Mesendoderm (in vitro differentiated cells): ENCODE results near the gene RGS4. TPM values are rescaled to one million over a fixed set of nuclear protein-coding genes. Genes with fewer than 3 reads are reported as not detected.

ENCODE experiments used
- DNase-seq: peaks from one replicate; pipeline ENCODE4 v3.0.0; 2013
- H2AK5ac ChIP-seq: 2 replicates; pipeline ENCODE4 v1.6.1; 2013; ENCODE audit warnings: low read length, inconsistent platforms
- H2BK120ac ChIP-seq: 2 replicates; pipeline ENCODE4 v1.6.1; 2013; ENCODE audit warnings: low read depth, mild to moderate bottlenecking, low read length, moderate library complexity, mixed read lengths
- H2BK15ac ChIP-seq: replicated peaks from 2 replicates; pipeline ENCODE4 v1.6.1; 2013; ENCODE audit warnings: low read depth, mild to moderate bottlenecking, moderate library complexity
- H2BK5ac ChIP-seq: 2 replicates; pipeline ENCODE4 v1.6.1; 2013; ENCODE audit warnings: low read length, inconsistent platforms
- H3K18ac ChIP-seq: 2 replicates; pipeline ENCODE4 v1.6.1; 2013; ENCODE audit warnings: mild to moderate bottlenecking, low read length, mixed read lengths
- H3K23ac ChIP-seq: one replicate; pipeline ENCODE4 v1.6.1; 2013; ENCODE audit warnings: low read length
- H3K27ac ChIP-seq: 2 replicates; pipeline ENCODE4 v1.5.1; 2013; ENCODE audit warnings: low read depth, mild to moderate bottlenecking, inconsistent platforms, low read length, moderate library complexity
- H3K27me3 ChIP-seq: 2 replicates; pipeline ENCODE4 v1.6.1; 2013; ENCODE audit warnings: low read length, control low read depth, mild to moderate bottlenecking, inconsistent platforms; ENCODE audit not compliant: insufficient read depth, poor library complexity
- H3K36me3 ChIP-seq: 2 replicates; pipeline ENCODE4 v1.6.1; 2013; ENCODE audit warnings: low read length, inconsistent platforms; ENCODE audit not compliant: control insufficient read depth, insufficient read depth
- H3K4ac ChIP-seq: one replicate; pipeline ENCODE4 v1.6.1; 2013; ENCODE audit warnings: low read depth, mild to moderate bottlenecking, low read length, moderate library complexity
- H3K4me1 ChIP-seq: 2 replicates; pipeline ENCODE4 v1.6.1; 2013; ENCODE audit warnings: low read depth, low read length, inconsistent platforms; ENCODE audit not compliant: control insufficient read depth
- H3K4me2 ChIP-seq: 2 replicates; pipeline ENCODE4 v1.6.1; 2013; ENCODE audit warnings: low read length
- H3K4me3 ChIP-seq: 2 replicates; pipeline ENCODE4 v1.5.1; 2013; ENCODE audit warnings: mild to moderate bottlenecking, low read length
- H3K56ac ChIP-seq: one replicate; pipeline ENCODE4 v1.6.1; 2013; ENCODE audit warnings: low read length
- H3K79me1 ChIP-seq: 2 replicates; pipeline ENCODE4 v1.6.1; 2013; ENCODE audit warnings: low read length, inconsistent platforms
- H3K79me2 ChIP-seq: 2 replicates; pipeline ENCODE4 v1.6.1; 2013; ENCODE audit warnings: mild to moderate bottlenecking, low read length; ENCODE audit not compliant: control insufficient read depth, insufficient read depth
- H3K9ac ChIP-seq: 2 replicates; pipeline ENCODE4 v1.6.1; 2013; ENCODE audit warnings: low read length, inconsistent platforms
- H4K5ac ChIP-seq: one replicate; pipeline ENCODE4 v1.6.1; 2013; ENCODE audit warnings: low read length
- H4K8ac ChIP-seq: one replicate; pipeline ENCODE4 v1.6.1; 2013; ENCODE audit warnings: low read depth, mild to moderate bottlenecking, control low read depth, low read length, moderate library complexity
- WGBS: extraction: QIAGEN DNeasy Blood & Tissue Kit; methylation state at CpG from one replicate; pipeline ENCODE4 v1.1.7; 2013; ENCODE audit warnings: low lambda C conversion rate, missing lambda C conversion rate; ENCODE audit not compliant: insufficient coverage; ENCODE audit errors: extremely low coverage; 5-methylcytosine and 5-hydroxymethylcytosine counted together
- polyA plus RNA-seq, 2 experiments: library from polyadenylated mRNA; stranded (reverse); fragments of 200-250 nt; gene quantifications; one replicate each; pipeline ENCODE4 v1.2.3, GENCODE V29; 2013

RGS4 gene
- polyA plus RNA-seq (2013, experiment 1 of 2): 0.90 TPM
- 0.53 TPM for polyA plus RNA-seq (2013, experiment 2 of 2)

DNA sequence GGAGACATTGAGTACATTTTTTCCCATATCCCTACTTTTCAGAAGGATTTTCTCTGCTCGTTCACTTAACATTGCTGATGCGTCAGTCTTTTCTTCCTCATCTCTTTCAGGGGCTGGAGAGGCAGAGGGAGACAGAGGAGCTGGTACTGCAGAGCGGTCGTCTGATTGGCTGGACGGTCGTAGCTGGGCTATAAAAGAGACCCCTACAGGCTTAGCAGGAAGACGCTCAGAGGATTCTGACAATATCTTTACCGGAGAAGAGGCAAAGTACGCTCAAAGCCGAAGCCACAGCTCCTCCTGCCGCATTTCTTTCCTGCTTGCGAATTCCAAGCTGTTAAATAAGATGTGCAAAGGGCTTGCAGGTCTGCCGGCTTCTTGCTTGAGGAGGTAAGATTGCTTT lies at the start of gene RGS4:
Gene RGS4, plus strand, starts transcription at position 220 of the 400 bp plus-strand sequence. Its CDS starts 124 bp downstream, at position 344.
- Histone ChIP-seq H3K9ac (no peak within 1 kb of the TSS), H3K27ac (no peak within 1 kb of the TSS), H2BK5ac (no peak within 1 kb of the TSS), H3K36me3 (no peaks in the 10 kb centered on the region), H3K18ac (no peak within 1 kb of the TSS), H4K8ac (no peak within 1 kb of the TSS), H3K4me2 (no peak within 1 kb of the TSS), H3K4ac (no peak within 1 kb of the TSS), H3K27me3 (no peaks in the 10 kb centered on the region), H3K79me1 (no peaks in the 10 kb centered on the region), H2AK5ac (no peak within 1 kb of the TSS), H3K23ac (no peak within 1 kb of the TSS), H2BK15ac (peak within 1 kb of the TSS; percentile 36), H3K56ac (no peak within 1 kb of the TSS), H3K79me2 (no peaks in the 10 kb centered on the region), H4K5ac (no peak within 1 kb of the TSS), H2BK120ac (no peak within 1 kb of the TSS), H3K4me1 (no peaks in the 10 kb centered on the region), H3K4me3 (no peak within 1 kb of the TSS)
- peak; percentile 96 for DNase-seq
- no CpG with 5 or more reads among the region's 13 CpGs for WGBS

- H4K8ac ChIP-seq: no peak overlapping the region
- no peak overlapping the region for H3K23ac ChIP-seq
- no peak overlapping the region for H2BK120ac ChIP-seq
- no peaks in the 10 kb centered on the region for H3K4me1 ChIP-seq
- no peak overlapping the region for H3K4ac ChIP-seq
- H3K9ac ChIP-seq: no peak overlapping the region
- H4K5ac ChIP-seq: no peak overlapping the region
- H3K4me3 ChIP-seq: no peak overlapping the region
- H3K56ac ChIP-seq: no peak overlapping the region
- no peak overlapping the region for H3K27ac ChIP-seq
- H2BK5ac ChIP-seq: no peak overlapping the region
- DNase-seq: no peak
- no peak overlapping the region for H2BK15ac ChIP-seq
- no peak overlapping the region for H3K18ac ChIP-seq
- H3K27me3 ChIP-seq: no peaks in the 10 kb centered on the region
- no peak overlapping the region for H3K4me2 ChIP-seq
- no peaks in the 10 kb centered on the region for H3K79me1 ChIP-seq
- H3K36me3 ChIP-seq: no peaks in the 10 kb centered on the region
- no peaks in the 10 kb centered on the region for H3K79me2 ChIP-seq
- no peak overlapping the region for H2AK5ac ChIP-seq
These were observed 47.0 kb upstream of the RGS4 start for GRCh38 chr1:163022129-163022528.

DNA sequence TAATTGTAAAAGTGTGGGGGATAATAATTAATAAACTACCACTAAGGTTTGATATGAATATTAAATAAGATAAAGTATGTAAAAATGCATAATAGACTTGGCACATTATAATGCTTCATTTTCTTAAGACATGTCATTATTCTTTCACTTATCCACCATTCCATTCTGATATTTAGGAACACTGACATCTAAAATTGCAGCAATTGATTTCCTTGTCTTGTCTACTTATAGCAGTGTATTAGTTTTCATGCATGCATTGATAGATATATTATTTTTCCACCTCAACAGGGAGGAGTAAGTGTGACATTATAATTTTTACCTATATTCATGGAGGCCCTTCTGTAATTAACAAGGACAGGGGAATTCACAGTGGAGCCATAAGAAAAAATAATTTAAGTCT lies 41.6 kb upstream of the RGS4 start:
- Histone ChIP-seq H3K4me1 (no peaks in the 10 kb centered on the region), H2BK120ac (no peak overlapping the region), H3K27me3 (no peaks in the 10 kb centered on the region), H3K4me3 (no peak overlapping the region), H3K36me3 (no peaks in the 10 kb centered on the region), H3K56ac (no peak overlapping the region), H3K4ac (no peak overlapping the region), H2BK15ac (no peak overlapping the region), H2BK5ac (no peak overlapping the region), H3K79me2 (no peaks in the 10 kb centered on the region), H3K18ac (no peak overlapping the region), H3K4me2 (no peak overlapping the region), H3K79me1 (no peaks in the 10 kb centered on the region), H3K23ac (no peak overlapping the region), H3K27ac (no peak overlapping the region), H3K9ac (no peak overlapping the region), H4K5ac (no peak overlapping the region), H4K8ac (no peak overlapping the region), H2AK5ac (no peak overlapping the region)
- DNase-seq: no peak

DNA sequence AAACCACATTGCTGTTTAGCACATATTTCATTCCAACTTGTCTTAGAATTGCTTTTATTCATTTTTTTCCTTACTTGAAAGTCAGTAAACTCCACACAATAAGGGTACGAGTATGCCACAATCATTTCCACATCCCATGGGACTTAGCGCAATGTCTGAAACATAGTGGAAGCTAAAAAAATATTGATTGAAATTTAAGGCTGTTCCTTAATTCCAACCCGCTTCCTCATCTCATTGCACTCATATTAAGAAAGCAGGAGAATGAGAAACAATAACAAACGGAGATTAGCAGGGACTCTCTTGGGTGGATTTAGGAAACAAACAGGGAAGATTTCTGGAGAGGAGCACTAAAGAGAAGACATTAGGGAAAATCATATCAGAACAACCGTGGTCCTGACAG lies 39.3 kb upstream of the RGS4 start:
- WGBS: no CpG with 5 or more reads among the region's 5 CpGs
- H2BK15ac ChIP-seq: no peak overlapping the region
- no peaks in the 10 kb centered on the region for H3K27me3 ChIP-seq
- no peak overlapping the region for H3K4me3 ChIP-seq
- H3K36me3 ChIP-seq: no peaks in the 10 kb centered on the region
- no peak overlapping the region for H4K8ac ChIP-seq
- no peak for DNase-seq
- no peaks in the 10 kb centered on the region for H3K4me1 ChIP-seq
- H2BK120ac ChIP-seq: no peak overlapping the region
- H4K5ac ChIP-seq: no peak overlapping the region
- no peaks in the 10 kb centered on the region for H3K79me2 ChIP-seq
- no peak overlapping the region for H3K27ac ChIP-seq
- H3K18ac ChIP-seq: no peak overlapping the region
- no peak overlapping the region for H3K56ac ChIP-seq
- H2BK5ac ChIP-seq: no peak overlapping the region
- H3K79me1 ChIP-seq: no peaks in the 10 kb centered on the region
- H3K4me2 ChIP-seq: no peak overlapping the region
- no peak overlapping the region for H3K9ac ChIP-seq
- no peak overlapping the region for H3K23ac ChIP-seq
- H3K4ac ChIP-seq: no peak overlapping the region
- no peak overlapping the region for H2AK5ac ChIP-seq

DNA sequence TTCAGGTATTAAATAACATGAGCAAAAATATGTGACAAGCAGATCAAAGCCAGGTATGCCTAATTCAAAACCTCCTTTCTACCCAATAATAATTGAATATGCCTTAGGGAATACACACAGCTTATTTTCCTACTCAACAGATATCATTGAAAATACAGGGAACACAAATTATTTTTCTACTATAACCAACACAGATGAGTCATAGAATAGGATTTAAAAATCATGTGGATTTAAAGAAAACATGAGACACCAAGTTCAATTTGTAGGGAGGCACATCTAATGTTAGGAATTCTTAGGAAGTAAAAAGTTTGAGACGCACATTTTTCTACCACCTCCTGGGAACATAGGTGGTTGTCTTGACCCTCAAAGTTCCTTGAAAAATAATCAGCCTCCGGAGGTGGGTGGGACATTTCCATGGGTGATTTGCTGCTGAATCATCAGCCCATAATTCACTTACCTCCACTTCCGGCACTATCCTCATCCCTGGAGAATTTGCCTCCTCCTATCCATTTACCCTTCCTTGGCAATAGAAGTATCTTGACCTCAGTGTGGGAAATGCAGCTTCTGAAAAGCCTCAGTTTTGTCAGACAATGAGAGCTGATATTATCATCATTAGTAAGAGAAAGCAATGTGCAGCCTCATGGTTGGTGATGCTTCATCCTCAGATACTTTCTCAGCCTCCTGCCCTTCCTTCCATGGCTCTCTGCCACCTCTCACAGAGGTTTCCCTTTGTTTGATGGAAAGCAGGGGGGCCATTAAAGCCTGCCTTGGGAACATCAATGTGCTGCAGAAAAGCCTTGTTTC lies 33.5 kb upstream of the RGS4 start:
- Histone ChIP-seq H3K18ac (no peak overlapping the region), H4K8ac (no peak overlapping the region), H3K4me3 (no peak overlapping the region), H2BK120ac (no peak overlapping the region), H2BK5ac (no peak overlapping the region), H3K4me1 (no peaks in the 10 kb centered on the region), H3K27ac (no peak overlapping the region), H3K56ac (no peak overlapping the region), H3K9ac (no peak overlapping the region), H2BK15ac (no peak overlapping the region), H2AK5ac (no peak overlapping the region), H3K4me2 (no peak overlapping the region), H4K5ac (no peak overlapping the region), H3K23ac (no peak overlapping the region), H3K4ac (no peak overlapping the region), H3K79me2 (no peaks in the 10 kb centered on the region), H3K36me3 (no peaks in the 10 kb centered on the region), H3K79me1 (no peaks in the 10 kb centered on the region), H3K27me3 (no peaks in the 10 kb centered on the region)
- WGBS: no CpG with 5 or more reads among the region's 3 CpGs
- DNase-seq: peak; percentile 29

DNA sequence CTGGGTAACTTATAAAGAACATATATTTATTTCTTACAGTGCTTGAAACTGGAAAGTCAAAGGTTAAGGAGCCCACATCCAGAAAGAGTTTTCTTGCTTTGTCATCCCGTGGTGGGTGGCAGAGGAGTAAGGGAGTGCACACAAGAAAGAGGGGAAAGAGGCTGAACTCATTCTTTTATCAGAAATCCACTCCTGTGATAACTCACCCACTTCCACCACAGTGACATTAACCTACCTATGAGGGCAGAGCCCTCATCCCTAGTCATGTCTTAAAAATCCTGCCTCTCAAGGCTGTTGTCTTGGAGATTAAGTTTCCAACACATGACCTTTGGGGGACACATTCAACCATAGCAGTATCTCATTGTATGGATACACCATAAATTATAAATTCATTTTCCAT lies 32.5 kb upstream of the RGS4 start:
- Histone ChIP-seq H3K23ac (no peak overlapping the region), H3K27me3 (no peaks in the 10 kb centered on the region), H3K79me2 (no peaks in the 10 kb centered on the region), H3K9ac (no peak overlapping the region), H2BK120ac (no peak overlapping the region), H2AK5ac (no peak overlapping the region), H3K4me1 (no peaks in the 10 kb centered on the region), H4K5ac (no peak overlapping the region), H3K79me1 (no peaks in the 10 kb centered on the region), H2BK15ac (no peak overlapping the region), H3K56ac (no peak overlapping the region), H3K4me3 (no peak overlapping the region), H2BK5ac (no peak overlapping the region), H3K27ac (no peak overlapping the region), H3K4me2 (no peak overlapping the region), H3K4ac (no peak overlapping the region), H3K18ac (no peak overlapping the region), H4K8ac (no peak overlapping the region), H3K36me3 (no peaks in the 10 kb centered on the region)
- no CpG with 5 or more reads among the region's 1 CpG for WGBS
- DNase-seq: no peak
